Coronary artery (tissue), 2 donors: ENCODE measurements around the gene KYAT1.
A peak's percentile ranks its signal among the peaks of the same experiment; 100 is the strongest.

Experiments used
- DNase-seq: peaks from one replicate; pipeline ENCODE4 v3.0.0-alpha.2; 2017; ENCODE audit warnings: low spot score
- H3K27ac ChIP-seq, 2 donors: fragments of 200-600 bp; sonication (generic); one replicate each; pipeline ENCODE4 v1.5.1; 2016 to 2019
- H3K4me3 ChIP-seq: fragments of 200-600 bp; sonication (generic); 2 replicates; pipeline ENCODE4 v1.5.1; 2016; ENCODE audit warnings: mild to moderate bottlenecking, moderate library complexity
- TF ChIP-seq, protein P1 (sequence below): fragments of 200-600 bp; sonication (generic); IDR thresholded peaks from one replicate; pipeline ENCODE4 v1.5.1; 2019; ENCODE audit warnings: antibody characterized with exemption

The KYAT1 gene

DNA sequence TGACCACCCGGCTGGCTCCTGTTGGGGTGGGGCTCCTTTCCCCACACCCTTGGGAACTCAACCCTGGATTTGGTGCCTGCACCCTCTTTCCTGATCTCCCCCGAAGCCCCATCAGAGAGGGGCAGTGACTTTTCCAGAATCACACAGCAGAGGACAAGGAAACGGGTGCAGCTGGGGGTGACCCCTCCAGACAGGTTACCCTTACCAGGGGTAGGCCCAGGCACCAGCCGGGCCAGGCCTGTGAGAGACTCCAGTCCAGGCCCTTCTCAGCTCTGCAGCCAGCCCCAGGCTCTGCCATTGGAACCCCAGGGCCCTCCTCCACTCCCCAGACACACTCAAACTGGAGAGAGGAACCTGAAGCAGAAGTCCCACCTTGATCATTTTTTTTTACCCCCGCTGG lies 20.1 kb upstream of the KYAT1 start:
- peak overlapping the region; percentile 38 to 79 for H3K27ac ChIP-seq
- no peak for DNase-seq
- H3K4me3 ChIP-seq: no peak overlapping the region
- TF ChIP-seq, protein P1, sequence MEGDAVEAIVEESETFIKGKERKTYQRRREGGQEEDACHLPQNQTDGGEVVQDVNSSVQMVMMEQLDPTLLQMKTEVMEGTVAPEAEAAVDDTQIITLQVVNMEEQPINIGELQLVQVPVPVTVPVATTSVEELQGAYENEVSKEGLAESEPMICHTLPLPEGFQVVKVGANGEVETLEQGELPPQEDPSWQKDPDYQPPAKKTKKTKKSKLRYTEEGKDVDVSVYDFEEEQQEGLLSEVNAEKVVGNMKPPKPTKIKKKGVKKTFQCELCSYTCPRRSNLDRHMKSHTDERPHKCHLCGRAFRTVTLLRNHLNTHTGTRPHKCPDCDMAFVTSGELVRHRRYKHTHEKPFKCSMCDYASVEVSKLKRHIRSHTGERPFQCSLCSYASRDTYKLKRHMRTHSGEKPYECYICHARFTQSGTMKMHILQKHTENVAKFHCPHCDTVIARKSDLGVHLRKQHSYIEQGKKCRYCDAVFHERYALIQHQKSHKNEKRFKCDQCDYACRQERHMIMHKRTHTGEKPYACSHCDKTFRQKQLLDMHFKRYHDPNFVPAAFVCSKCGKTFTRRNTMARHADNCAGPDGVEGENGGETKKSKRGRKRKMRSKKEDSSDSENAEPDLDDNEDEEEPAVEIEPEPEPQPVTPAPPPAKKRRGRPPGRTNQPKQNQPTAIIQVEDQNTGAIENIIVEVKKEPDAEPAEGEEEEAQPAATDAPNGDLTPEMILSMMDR: no peak

DNA sequence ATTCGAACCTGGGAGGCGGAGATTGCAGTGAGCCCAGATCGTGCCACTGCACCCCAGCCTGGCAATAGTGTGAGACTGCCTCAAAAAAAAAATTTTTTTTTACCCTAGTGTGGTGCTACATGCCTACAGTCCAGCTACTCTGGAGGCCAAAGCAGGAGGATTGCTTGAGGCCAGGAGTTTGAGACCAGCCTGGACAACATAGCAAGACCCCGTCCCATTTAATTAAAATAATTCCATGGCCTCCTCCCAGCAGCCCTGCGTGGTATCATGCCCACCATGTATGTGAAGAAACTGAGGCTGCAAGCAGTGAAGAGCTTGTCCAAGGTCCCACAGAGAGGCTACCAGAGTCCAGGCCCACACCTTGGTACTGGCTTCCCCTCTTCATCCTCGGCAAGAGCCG lies 19.6 kb upstream of the KYAT1 start:
- Histone ChIP-seq H3K27ac (peak overlapping the region; percentile 38 to 79), H3K4me3 (no peak overlapping the region)
- no peak for DNase-seq
- TF ChIP-seq, protein P1: no peak

DNA sequence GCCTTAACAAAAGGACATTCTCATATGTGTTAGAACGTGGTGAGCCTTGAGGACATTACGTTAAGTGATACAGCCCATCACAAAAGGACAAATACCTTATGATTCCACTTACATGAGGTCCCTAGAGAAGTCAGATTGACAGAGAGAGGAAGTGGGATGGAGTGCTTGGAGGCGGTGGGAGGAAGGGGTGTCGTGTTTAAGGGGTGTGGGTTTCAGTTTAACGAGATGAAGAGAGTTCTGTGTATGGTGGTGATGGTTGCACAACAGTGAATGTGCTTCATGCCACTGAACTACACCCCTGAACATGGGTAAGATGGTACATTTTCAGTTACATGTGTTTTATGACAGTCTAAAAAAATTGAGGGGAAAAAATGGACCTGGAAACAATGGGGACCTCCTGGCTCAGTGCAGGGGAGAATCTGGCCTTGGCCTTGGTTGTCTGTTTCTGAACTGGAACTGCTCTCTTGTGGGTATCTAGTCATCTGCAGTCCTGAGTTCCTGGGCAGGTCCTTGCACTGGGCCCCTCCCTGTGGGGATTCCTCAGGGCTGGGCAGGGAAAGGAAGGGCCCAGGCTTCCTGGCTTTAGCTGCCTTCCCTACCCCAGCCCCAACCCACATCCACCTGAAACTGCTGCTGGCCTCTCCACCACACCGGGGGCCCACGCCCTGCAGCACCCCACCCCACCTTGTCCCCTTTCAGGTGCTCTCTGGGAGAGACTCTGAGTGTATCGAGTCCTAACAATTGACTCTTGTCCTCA lies 18.0 kb upstream of the KYAT1 start:
- no peak overlapping the region for H3K4me3 ChIP-seq
- no peak for DNase-seq
- TF ChIP-seq, protein P1: no peak
- peak overlapping the region in 1 of 2 donors; percentile 25 for H3K27ac ChIP-seq

DNA sequence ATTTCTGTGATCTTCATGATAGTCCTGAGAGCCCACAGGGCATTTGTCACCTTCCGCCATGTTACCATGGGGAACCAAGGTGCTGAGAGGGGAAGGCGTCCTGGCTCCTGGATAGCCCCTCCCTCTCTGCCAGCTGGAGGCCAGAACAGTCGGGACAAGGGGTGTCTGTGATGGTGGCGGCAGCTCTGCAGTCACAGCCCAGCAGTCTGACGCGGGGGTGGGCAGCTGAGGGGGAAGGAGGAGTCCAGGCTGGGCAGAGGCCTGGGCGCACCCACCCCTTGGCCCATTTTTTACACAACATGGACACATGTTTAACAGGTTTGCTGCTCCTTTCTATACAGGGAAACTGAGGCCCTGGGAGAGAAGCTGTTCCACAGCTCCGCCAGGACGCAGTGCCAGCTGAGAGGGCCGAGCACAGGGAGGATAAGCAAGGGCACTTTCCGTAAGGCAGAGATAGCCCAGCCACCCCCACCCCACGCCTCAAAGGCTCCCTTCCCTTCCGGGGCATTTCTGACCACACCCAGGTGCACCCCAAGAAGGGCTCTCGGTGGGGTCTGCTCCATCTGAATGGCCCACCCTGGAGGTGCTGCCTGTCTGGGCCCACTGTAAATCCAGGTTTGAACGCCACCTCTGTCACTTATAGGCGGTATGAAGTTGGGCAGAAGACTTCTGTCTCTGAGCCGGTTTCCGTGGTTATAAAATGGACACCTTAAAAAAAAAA lies 17.3 kb upstream of the KYAT1 start:
- TF ChIP-seq, protein P1: no peak
- no peak for DNase-seq
- H3K27ac ChIP-seq: no peak overlapping the region
- no peak overlapping the region for H3K4me3 ChIP-seq

DNA sequence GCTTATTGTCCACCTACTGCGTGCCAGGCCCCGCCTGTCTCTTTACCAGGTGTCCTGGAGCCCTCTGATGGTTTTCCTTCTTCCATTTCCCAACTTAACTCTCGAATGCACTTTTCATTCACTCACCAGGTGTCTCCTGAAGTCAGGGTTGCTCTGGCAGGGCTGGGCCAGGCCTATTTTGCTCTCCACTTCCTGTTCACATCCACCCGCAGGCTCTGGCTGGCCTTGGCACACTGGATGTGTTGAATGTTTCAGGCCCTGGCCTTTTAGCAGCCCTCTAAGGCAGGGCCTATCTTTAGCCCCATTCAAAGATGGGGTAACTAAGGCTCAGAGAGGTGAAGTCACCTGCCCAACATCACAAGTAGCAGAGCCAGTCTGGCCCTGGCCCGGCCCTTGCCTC lies 16.6 kb upstream of the KYAT1 start:
- TF ChIP-seq, protein P1: no peak
- DNase-seq: no peak
- H3K4me3 ChIP-seq: no peak overlapping the region
- H3K27ac ChIP-seq: no peak overlapping the region

DNA sequence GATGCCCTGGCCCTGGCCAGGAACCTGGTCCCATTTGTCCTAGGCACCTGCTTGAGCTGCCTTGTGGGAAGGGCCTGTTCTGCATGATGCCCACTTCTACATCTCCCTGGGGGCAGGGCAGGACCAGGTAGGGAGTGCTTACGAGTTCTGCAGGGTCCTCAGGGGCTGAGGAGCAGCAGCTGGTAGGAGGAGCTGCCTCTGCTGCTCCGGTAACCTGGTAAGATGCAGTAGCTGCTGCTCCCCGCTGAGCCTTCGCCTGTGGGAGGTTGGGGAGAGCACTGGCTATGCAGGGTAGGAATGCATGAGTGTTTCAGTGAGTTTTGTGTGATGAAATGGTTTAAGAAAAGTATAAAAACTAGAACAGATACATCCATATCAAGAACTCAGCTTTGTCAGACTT lies 13.8 kb upstream of the KYAT1 start:
- Histone ChIP-seq H3K27ac (peak overlapping the region in 1 of 2 donors; percentile 18), H3K4me3 (no peak overlapping the region)
- TF ChIP-seq, protein P1: no peak
- DNase-seq: no peak

DNA sequence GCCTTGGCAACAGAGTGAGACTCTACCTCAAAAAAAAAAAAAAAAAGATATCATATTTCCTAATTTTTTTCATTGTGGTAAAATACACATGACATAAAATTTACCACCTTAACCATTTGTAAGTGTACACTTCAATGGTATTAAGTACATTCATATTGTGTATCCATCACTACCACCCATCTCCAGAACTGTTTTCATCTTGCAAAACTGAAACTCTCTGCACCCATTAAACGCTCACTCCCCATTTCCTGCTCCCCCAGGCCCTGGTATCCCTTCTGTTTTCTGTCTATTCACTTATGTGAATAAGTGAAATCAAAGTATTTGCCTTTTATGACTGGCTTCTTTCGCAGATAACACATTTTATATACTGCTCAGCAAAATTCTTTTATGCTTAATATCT lies 13.0 kb upstream of the KYAT1 start:
- Histone ChIP-seq H3K4me3 (no peak overlapping the region), H3K27ac (no peak overlapping the region)
- TF ChIP-seq, protein P1: no peak
- DNase-seq: no peak
